GM12878 (cell line): ENCODE results near the gene HCLS1.

Experiments
- CHD1 ChIP-seq: IDR thresholded peaks from 2 replicates; pipeline ENCODE4 v1.6.1; 2012; ENCODE audit warnings: low read depth, low read length, improper control_type of control experiment
- CHD4 ChIP-seq: fragments of 200-600 bp; sonication (generic); IDR thresholded peaks from 2 replicates; pipeline ENCODE4 v1.6.1; 2016; ENCODE audit warnings: mild to moderate bottlenecking
- NFIC ChIP-seq: IDR thresholded peaks from 2 replicates; pipeline ENCODE4 v1.6.1; 2012; ENCODE audit warnings: low read depth, mild to moderate bottlenecking, inconsistent platforms, low read length, moderate library complexity
- NRF1 ChIP-seq: conservative IDR thresholded peaks from 2 replicates; pipeline ENCODE4 v1.6.1; 2011; ENCODE audit warnings: mild to moderate bottlenecking, low read depth, low read length, improper control_type of control experiment
- SPI1 ChIP-seq: IDR thresholded peaks from 2 replicates; pipeline ENCODE4 v1.6.1; 2011; ENCODE audit warnings: low read depth, mild to moderate bottlenecking, low read length, moderate library complexity, borderline replicate concordance; ENCODE audit not compliant: insufficient read depth
- SUZ12 ChIP-seq: fragments of 200-600 bp; sonication (generic); IDR thresholded peaks from one replicate; pipeline ENCODE4 v1.6.1; 2018; ENCODE audit warnings: antibody characterized with exemption, mild to moderate bottlenecking; ENCODE audit not compliant: unreplicated experiment
- TF ChIP-seq, protein P1 (sequence below): IDR thresholded peaks from 2 replicates; pipeline ENCODE4 v1.6.1; 2012; ENCODE audit warnings: low read depth, low read length, improper control_type of control experiment
- TF ChIP-seq, protein P2 (sequence below), 3 experiments: IDR thresholded peaks in 2 of 3; conservative IDR thresholded peaks in 1 of 3; 2 replicates each; pipeline ENCODE4 v1.5.1; 2011; ENCODE audit warnings: low read depth in 3 of 3, low read length in 3 of 3, mild to moderate bottlenecking in 3 of 3, control low read depth in 2 of 3, moderate library complexity in 2 of 3, inconsistent platforms in 1 of 3, mixed read lengths in 1 of 3; ENCODE audit not compliant: control insufficient read depth in 2 of 3, insufficient read depth in 1 of 3; ENCODE audit errors: extremely low read depth in 1 of 3

DNA sequence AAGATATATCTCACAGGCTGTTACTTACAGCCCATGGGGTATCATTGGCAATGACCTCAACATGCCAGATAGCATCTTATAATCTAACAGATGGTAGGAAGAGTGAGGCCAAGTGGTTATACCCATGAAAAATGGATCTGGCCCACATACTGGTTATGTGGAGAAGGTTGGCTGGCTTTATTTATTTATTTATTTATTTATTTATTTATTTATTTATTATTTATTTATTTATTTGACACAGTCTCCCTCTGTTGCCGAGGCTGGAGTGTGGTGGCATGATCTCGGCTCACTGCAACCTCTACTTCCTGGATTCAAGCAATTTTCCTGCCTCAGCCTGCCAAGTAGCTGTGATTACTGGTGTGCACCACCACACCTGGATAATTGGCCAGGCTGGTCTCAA, 55.9 kb downstream of the HCLS1 start:
- TF ChIP-seq SPI1 (no peak), CHD1 (no peak), CHD4 (no peak), NRF1 (no peak), SUZ12 (no peak), NFIC (no peak)
- TF ChIP-seq, protein P1, sequence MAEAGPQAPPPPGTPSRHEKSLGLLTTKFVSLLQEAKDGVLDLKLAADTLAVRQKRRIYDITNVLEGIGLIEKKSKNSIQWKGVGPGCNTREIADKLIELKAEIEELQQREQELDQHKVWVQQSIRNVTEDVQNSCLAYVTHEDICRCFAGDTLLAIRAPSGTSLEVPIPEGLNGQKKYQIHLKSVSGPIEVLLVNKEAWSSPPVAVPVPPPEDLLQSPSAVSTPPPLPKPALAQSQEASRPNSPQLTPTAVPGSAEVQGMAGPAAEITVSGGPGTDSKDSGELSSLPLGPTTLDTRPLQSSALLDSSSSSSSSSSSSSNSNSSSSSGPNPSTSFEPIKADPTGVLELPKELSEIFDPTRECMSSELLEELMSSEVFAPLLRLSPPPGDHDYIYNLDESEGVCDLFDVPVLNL: no peak
- TF ChIP-seq, protein P2, sequence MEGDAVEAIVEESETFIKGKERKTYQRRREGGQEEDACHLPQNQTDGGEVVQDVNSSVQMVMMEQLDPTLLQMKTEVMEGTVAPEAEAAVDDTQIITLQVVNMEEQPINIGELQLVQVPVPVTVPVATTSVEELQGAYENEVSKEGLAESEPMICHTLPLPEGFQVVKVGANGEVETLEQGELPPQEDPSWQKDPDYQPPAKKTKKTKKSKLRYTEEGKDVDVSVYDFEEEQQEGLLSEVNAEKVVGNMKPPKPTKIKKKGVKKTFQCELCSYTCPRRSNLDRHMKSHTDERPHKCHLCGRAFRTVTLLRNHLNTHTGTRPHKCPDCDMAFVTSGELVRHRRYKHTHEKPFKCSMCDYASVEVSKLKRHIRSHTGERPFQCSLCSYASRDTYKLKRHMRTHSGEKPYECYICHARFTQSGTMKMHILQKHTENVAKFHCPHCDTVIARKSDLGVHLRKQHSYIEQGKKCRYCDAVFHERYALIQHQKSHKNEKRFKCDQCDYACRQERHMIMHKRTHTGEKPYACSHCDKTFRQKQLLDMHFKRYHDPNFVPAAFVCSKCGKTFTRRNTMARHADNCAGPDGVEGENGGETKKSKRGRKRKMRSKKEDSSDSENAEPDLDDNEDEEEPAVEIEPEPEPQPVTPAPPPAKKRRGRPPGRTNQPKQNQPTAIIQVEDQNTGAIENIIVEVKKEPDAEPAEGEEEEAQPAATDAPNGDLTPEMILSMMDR (IDR thresholded peaks at IDR 0.05 in 2 of 3, conservative IDR thresholded peaks at IDR 0.05 in 1 of 3; ENCODE audit: control insufficient read depth in 2 of 3, extremely low read depth in 1 of 3, insufficient read depth in 1 of 3, low read depth in 3 of 3, low read length in 3 of 3): no peak
